ENCODE data around the gene KCNC1.

Gene KCNC1

GRCh38 chr11:17748761-17749721 is 14.5 kb downstream of the KCNC1 start:
- no peak for TF ChIP-seq GATA2 (IDR thresholded peaks at IDR 0.05; ENCODE audit: low read depth, low read length)
- no peak for TF ChIP-seq GATA3 (IDR thresholded peaks at IDR 0.05; ENCODE audit: low read depth, low read length)

- TF ChIP-seq GATA2 (IDR thresholded peaks at IDR 0.05; ENCODE audit: low read depth, low read length) (no peak), GATA3 (IDR thresholded peaks at IDR 0.05; ENCODE audit: low read depth, low read length) (no peak)
Observed at GRCh38 chr11:17750013-17750800, 15.6 kb downstream of the KCNC1 start.

GRCh38 chr11:17750801-17751165 is 16.2 kb downstream of the KCNC1 start:
- TF ChIP-seq GATA3 (IDR thresholded peaks at IDR 0.05; ENCODE audit: low read depth, low read length) (no peak), GATA2 (IDR thresholded peaks at IDR 0.05; ENCODE audit: low read depth, low read length) (no peak)

GRCh38 chr11:17751558-17751957 is 17.0 kb downstream of the KCNC1 start:
- TF ChIP-seq GATA2 (IDR thresholded peaks at IDR 0.05; ENCODE audit: low read depth, low read length): no peak
- no peak for TF ChIP-seq GATA3 (IDR thresholded peaks at IDR 0.05; ENCODE audit: low read depth, low read length)

GRCh38 chr11:17752144-17752543 is 17.6 kb downstream of the KCNC1 start:
- no peak for TF ChIP-seq GATA2 (IDR thresholded peaks at IDR 0.05; ENCODE audit: low read depth, low read length)
- TF ChIP-seq GATA3 (IDR thresholded peaks at IDR 0.05; ENCODE audit: low read depth, low read length): no peak

- TF ChIP-seq GATA2 (IDR thresholded peaks at IDR 0.05; ENCODE audit: low read depth, low read length) (no peak), GATA3 (IDR thresholded peaks at IDR 0.05; ENCODE audit: low read depth, low read length) (no peak)
Observed at GRCh38 chr11:17753153-17753552, 18.6 kb downstream of the KCNC1 start.

- TF ChIP-seq GATA3 (IDR thresholded peaks at IDR 0.05; ENCODE audit: low read depth, low read length) (no peak), GATA2 (IDR thresholded peaks at IDR 0.05; ENCODE audit: low read depth, low read length) (no peak)
Observed at GRCh38 chr11:17753641-17754040, 19.1 kb downstream of the KCNC1 start.

GRCh38 chr11:17755891-17756290 is 21.3 kb downstream of the KCNC1 start:
- TF ChIP-seq GATA2 (IDR thresholded peaks at IDR 0.05; ENCODE audit: low read depth, low read length) (no peak), GATA3 (IDR thresholded peaks at IDR 0.05; ENCODE audit: low read depth, low read length) (no peak)

GRCh38 chr11:17760102-17761029 is 25.8 kb downstream of the KCNC1 start:
- no peak for TF ChIP-seq GATA3 (IDR thresholded peaks at IDR 0.05; ENCODE audit: low read depth, low read length)
- no peak for TF ChIP-seq GATA2 (IDR thresholded peaks at IDR 0.05; ENCODE audit: low read depth, low read length)

- TF ChIP-seq GATA2 (IDR thresholded peaks at IDR 0.05; ENCODE audit: low read depth, low read length) (no peak), GATA3 (IDR thresholded peaks at IDR 0.05; ENCODE audit: low read depth, low read length) (no peak)
Observed at GRCh38 chr11:17762309-17762974, 27.9 kb downstream of the KCNC1 start.

GRCh38 chr11:17763244-17763643 is 28.7 kb downstream of the KCNC1 start:
- TF ChIP-seq GATA3 (IDR thresholded peaks at IDR 0.05; ENCODE audit: low read depth, low read length) (no peak), GATA2 (IDR thresholded peaks at IDR 0.05; ENCODE audit: low read depth, low read length) (no peak)

- TF ChIP-seq GATA3 (IDR thresholded peaks at IDR 0.05; ENCODE audit: low read depth, low read length): no peak
- TF ChIP-seq GATA2 (IDR thresholded peaks at IDR 0.05; ENCODE audit: low read depth, low read length): no peak
Observed at GRCh38 chr11:17763703-17764102, 29.1 kb downstream of the KCNC1 start.

All from SH-SY5Y (cell line).